Karpas-422 (cell line): ENCODE measurements around the gene POMGNT2. TPM values are rescaled to one million over a fixed set of nuclear protein-coding genes. Genes with fewer than 3 reads are reported as not detected.

Source experiments
- DNase-seq: peaks from one replicate; pipeline ENCODE4 v3.0.0-alpha.2; 2015
- H2AFZ ChIP-seq: fragments of 200-600 bp; sonication (generic); 2 replicates; pipeline ENCODE4 v1.6.1; 2014; ENCODE audit warnings: antibody characterized with exemption, low read length, mixed read lengths
- H3K27ac ChIP-seq: fragments of 200-600 bp; sonication (generic); 2 replicates; pipeline ENCODE4 v1.5.1; 2014; ENCODE audit warnings: mild to moderate bottlenecking, low read length, moderate library complexity
- H3K27me3 ChIP-seq: fragments of 200-600 bp; sonication (generic); 2 replicates; pipeline ENCODE4 v1.6.1; 2014; ENCODE audit warnings: low read length, mixed read lengths
- H3K36me3 ChIP-seq: fragments of 200-600 bp; sonication (generic); 2 replicates; pipeline ENCODE4 v1.6.1; 2014; ENCODE audit warnings: low read length, mixed read lengths; ENCODE audit not compliant: insufficient read depth
- H3K4me1 ChIP-seq: fragments of 200-600 bp; sonication (generic); 2 replicates; pipeline ENCODE4 v1.6.1; 2014; ENCODE audit warnings: mild to moderate bottlenecking, low read length, mixed read lengths
- H3K4me2 ChIP-seq: fragments of 200-600 bp; sonication (generic); 2 replicates; pipeline ENCODE4 v1.6.1; 2014; ENCODE audit warnings: low read length, low read depth, mild to moderate bottlenecking; ENCODE audit not compliant: poor library complexity, severe bottlenecking
- H3K4me3 ChIP-seq: fragments of 200-600 bp; sonication (generic); 2 replicates; pipeline ENCODE4 v1.5.1; 2014; ENCODE audit warnings: mild to moderate bottlenecking, antibody characterized with exemption, low read length, mixed read lengths
- H3K79me2 ChIP-seq: fragments of 200-600 bp; sonication (generic); 2 replicates; pipeline ENCODE4 v1.6.1; 2014; ENCODE audit warnings: mild to moderate bottlenecking, low read length, mixed read lengths
- H3K9ac ChIP-seq: fragments of 200-600 bp; sonication (generic); 2 replicates; pipeline ENCODE4 v1.6.0; 2014; ENCODE audit warnings: low read length
- H3K9me2 ChIP-seq: fragments of 200-600 bp; sonication (generic), shearing (Covaris generic); replicated peaks from 2 replicates; pipeline ENCODE4 v1.6.0; 2014; ENCODE audit warnings: mild to moderate bottlenecking, low read length, moderate library complexity; ENCODE audit not compliant: insufficient read depth
- H3K9me3 ChIP-seq: fragments of 300-700, 200-600 bp; sonication (generic); 2 replicates; pipeline ENCODE4 v1.6.1; 2014; ENCODE audit warnings: low read length, mixed read lengths
- H4K20me1 ChIP-seq: fragments of 200-600 bp; sonication (generic); 2 replicates; pipeline ENCODE4 v1.6.1; 2014; ENCODE audit warnings: mild to moderate bottlenecking, antibody characterized with exemption, low read length, low read depth; ENCODE audit not compliant: insufficient read depth
- total RNA-seq: library from RNA; depleted of rRNA; stranded (reverse); fragments of >200 nt; shearing (Covaris generic); gene quantifications from 2 replicates; pipeline ENCODE4 v1.2.3, GENCODE V29; 2014; ENCODE audit warnings: low replicate concordance

POMGNT2 gene
- total RNA-seq, 1 experiment from 2014 or later = 59.3 TPM

- no peaks in the 10 kb centered on the region for H3K79me2 ChIP-seq
- H3K4me1 ChIP-seq = no peaks in the 10 kb centered on the region
- no peak for DNase-seq
- no peaks in the 10 kb centered on the region for H4K20me1 ChIP-seq
- H3K4me2 ChIP-seq = no peak overlapping the region
- H3K36me3 ChIP-seq = no peaks in the 10 kb centered on the region
- no peaks in the 10 kb centered on the region for H3K27me3 ChIP-seq
- no peaks in the 10 kb centered on the region; the same call in 1 of the 2 replicates for H3K9me3 ChIP-seq
- no peak overlapping the region for H2AFZ ChIP-seq
- H3K27ac ChIP-seq = no peak overlapping the region
- no peak overlapping the region for H3K4me3 ChIP-seq
- no peak overlapping the region for H3K9ac ChIP-seq
- no peaks in the 10 kb centered on the region for H3K9me2 ChIP-seq
These were observed 32.8 kb upstream of the POMGNT2 start for GRCh38 chr3:43138488-43139231.

GRCh38 chr3:43132870-43133636 is 27.2 kb upstream of the POMGNT2 start:
- DNase-seq = no peak
- H4K20me1 ChIP-seq = no peaks in the 10 kb centered on the region
- no peak overlapping the region for H3K4me3 ChIP-seq
- H3K4me1 ChIP-seq = no peaks in the 10 kb centered on the region
- no peak overlapping the region for H3K27ac ChIP-seq
- no peaks in the 10 kb centered on the region for H3K79me2 ChIP-seq
- no peak overlapping the region for H2AFZ ChIP-seq
- H3K27me3 ChIP-seq = no peaks in the 10 kb centered on the region
- no peak overlapping the region for H3K4me2 ChIP-seq
- no peaks in the 10 kb centered on the region for H3K9me2 ChIP-seq
- H3K9me3 ChIP-seq = no peaks in the 10 kb centered on the region; the same call in 1 of the 2 replicates
- no peak overlapping the region for H3K9ac ChIP-seq
- H3K36me3 ChIP-seq = no peaks in the 10 kb centered on the region

- Histone ChIP-seq H2AFZ (no peak overlapping the region), H3K9me2 (no peaks in the 10 kb centered on the region), H3K27me3 (no peaks in the 10 kb centered on the region)
These were observed 26.3 kb upstream of the POMGNT2 start for GRCh38 chr3:43132193-43132592.

GRCh38 chr3:43128464-43128863 is 22.6 kb upstream of the POMGNT2 start:
- H3K27me3 ChIP-seq = no peaks in the 10 kb centered on the region
- no peaks in the 10 kb centered on the region for H3K79me2 ChIP-seq
- no peak overlapping the region for H3K4me3 ChIP-seq
- no peaks in the 10 kb centered on the region for H3K4me1 ChIP-seq
- no peak for DNase-seq
- no peak overlapping the region for H2AFZ ChIP-seq
- H4K20me1 ChIP-seq = no peaks in the 10 kb centered on the region
- H3K36me3 ChIP-seq = no peaks in the 10 kb centered on the region
- no peak overlapping the region for H3K9ac ChIP-seq
- no peaks in the 10 kb centered on the region for H3K9me2 ChIP-seq
- peaks cover 11% of the 10 kb centered on the region for H3K9me3 ChIP-seq
- no peak overlapping the region for H3K27ac ChIP-seq
- no peak overlapping the region for H3K4me2 ChIP-seq

More at GRCh38 chr3:43132193-43132592, 26.3 kb upstream of the POMGNT2 start:
- Histone ChIP-seq H3K4me2 (no peak overlapping the region), H3K79me2 (no peaks in the 10 kb centered on the region), H3K9me3 (no peaks in the 10 kb centered on the region; the same call in 1 of the 2 replicates), H3K27ac (no peak overlapping the region), H3K9ac (no peak overlapping the region), H3K4me1 (no peaks in the 10 kb centered on the region), H3K4me3 (no peak overlapping the region), H4K20me1 (no peaks in the 10 kb centered on the region), H3K36me3 (no peaks in the 10 kb centered on the region)
- no peak for DNase-seq

GRCh38 chr3:43126536-43126935 is 20.7 kb upstream of the POMGNT2 start:
- no peak overlapping the region for H3K4me3 ChIP-seq
- no peak overlapping the region for H3K4me2 ChIP-seq
- H3K27ac ChIP-seq = no peak overlapping the region
- no peak for DNase-seq
- no peaks in the 10 kb centered on the region for H3K79me2 ChIP-seq
- H3K9ac ChIP-seq = no peak overlapping the region
- no peaks in the 10 kb centered on the region for H3K4me1 ChIP-seq
- H3K9me2 ChIP-seq = no peaks in the 10 kb centered on the region
- H4K20me1 ChIP-seq = no peaks in the 10 kb centered on the region
- H2AFZ ChIP-seq = no peak overlapping the region
- H3K27me3 ChIP-seq = 0 out of 2 replicates have a peak, but pooled peaks cover 3% of the 10 kb centered on the region
- no peaks in the 10 kb centered on the region for H3K36me3 ChIP-seq
- peaks cover 21% of the 10 kb centered on the region for H3K9me3 ChIP-seq

- Histone ChIP-seq H3K4me3 (no peak overlapping the region), H3K27ac (no peak overlapping the region), H4K20me1 (no peaks in the 10 kb centered on the region), H3K36me3 (no peaks in the 10 kb centered on the region), H3K4me1 (no peaks in the 10 kb centered on the region), H3K27me3 (0 out of 2 replicates have a peak, but pooled peaks cover 3% of the 10 kb centered on the region), H2AFZ (no peak overlapping the region), H3K9me3 (peaks cover 21% of the 10 kb centered on the region), H3K9me2 (no peaks in the 10 kb centered on the region), H3K4me2 (no peak overlapping the region), H3K79me2 (no peaks in the 10 kb centered on the region), H3K9ac (no peak overlapping the region)
- no peak for DNase-seq
These were observed 18.0 kb upstream of the POMGNT2 start for GRCh38 chr3:43123895-43124294.

- no peak overlapping the region for H3K4me3 ChIP-seq
- no peak overlapping the region for H3K9ac ChIP-seq
- H3K27ac ChIP-seq = no peak overlapping the region
- peaks cover 21% of the 10 kb centered on the region for H3K9me3 ChIP-seq
- H3K79me2 ChIP-seq = no peaks in the 10 kb centered on the region
- H3K9me2 ChIP-seq = no peaks in the 10 kb centered on the region
- DNase-seq = no peak
- H3K4me1 ChIP-seq = no peaks in the 10 kb centered on the region
- H3K27me3 ChIP-seq = 0 out of 2 replicates have a peak, but pooled peaks cover 3% of the 10 kb centered on the region
- no peak overlapping the region for H3K4me2 ChIP-seq
- no peak overlapping the region for H2AFZ ChIP-seq
- H4K20me1 ChIP-seq = no peaks in the 10 kb centered on the region
- no peaks in the 10 kb centered on the region for H3K36me3 ChIP-seq
These were observed 15.1 kb upstream of the POMGNT2 start for GRCh38 chr3:43120937-43121336.

GRCh38 chr3:43117257-43117656 is 11.4 kb upstream of the POMGNT2 start:
- Histone ChIP-seq H3K79me2 (no peaks in the 10 kb centered on the region), H2AFZ (no peak overlapping the region), H3K9me2 (no peaks in the 10 kb centered on the region), H3K9ac (no peak overlapping the region), H3K36me3 (no peaks in the 10 kb centered on the region), H3K4me2 (no peak overlapping the region), H3K4me1 (peaks cover 10% of the 10 kb centered on the region), H3K9me3 (no peaks in the 10 kb centered on the region), H3K27ac (no peak overlapping the region), H4K20me1 (no peaks in the 10 kb centered on the region), H3K4me3 (no peak overlapping the region), H3K27me3 (0 out of 2 replicates have a peak, but pooled peaks cover 3% of the 10 kb centered on the region)
- DNase-seq = no peak
